ENCODE measurements around the gene UQCR11.
"Not testable (repeated sequence)": the region's sequence is repeated elsewhere in the genome, so short reads cannot be mapped to it uniquely, and the experiment has no call there.

UQCR11 gene

GRCh38 chr19:1605236-1606137 is at the start of gene UQCR11:
Gene UQCR11 (minus strand): TSS chr19:1605462. CDS start chr19:1605409, 53 bp downstream.
- peak; percentile 96 for DNase-seq

- no peak for DNase-seq
Observed at GRCh38 chr19:1654178-1654792, 49.0 kb upstream of the UQCR11 start.

- no peak for DNase-seq
Observed at GRCh38 chr19:1653300-1653628, 48.0 kb upstream of the UQCR11 start.

DNA sequence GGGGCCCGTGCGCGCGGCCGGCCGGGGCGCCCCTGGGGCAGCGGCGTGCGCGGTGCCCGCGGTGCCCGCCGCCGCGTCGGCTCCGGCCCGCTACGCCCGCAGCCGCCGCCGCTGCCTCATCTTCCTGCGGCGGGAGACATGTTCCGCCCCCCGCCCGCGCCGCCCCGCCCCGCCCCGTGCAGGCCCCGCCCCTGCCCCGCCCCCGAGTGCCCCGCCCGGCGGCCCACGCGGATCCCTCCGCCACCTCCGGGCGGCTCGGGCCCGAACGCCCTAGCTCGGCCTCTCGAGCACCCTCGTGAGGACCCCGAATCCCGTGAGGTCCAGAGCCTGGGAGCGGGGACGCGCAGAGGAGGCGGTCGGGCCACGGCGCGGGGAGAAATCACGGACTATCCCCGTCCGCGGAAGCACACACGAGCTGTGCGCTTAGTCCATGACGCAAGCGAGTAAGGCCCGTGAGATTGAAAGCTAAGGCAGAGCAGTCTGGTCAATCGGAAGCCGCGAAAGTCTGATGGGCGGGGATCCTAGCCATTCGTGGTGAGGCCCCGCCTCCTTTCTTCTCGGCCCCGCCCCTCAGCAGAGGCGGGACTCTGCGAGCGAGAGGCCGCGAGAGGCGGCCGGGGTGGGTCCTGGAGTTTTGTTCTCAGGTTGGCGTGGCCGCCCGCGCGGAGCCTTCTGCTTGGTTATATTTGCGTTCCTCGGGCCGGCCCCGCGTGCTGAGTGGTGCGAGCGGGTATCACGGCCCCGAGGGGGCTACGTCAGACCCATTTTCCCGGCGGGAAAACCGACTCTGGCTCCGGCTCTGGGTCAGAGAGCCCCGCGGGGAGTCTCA is 47.4 kb upstream of the UQCR11 start, which contains the start of gene TCF3:
Gene TCF3 (minus strand): TSS at position 145 of the 829 bp plus-strand sequence. CDS start 2,367 bp downstream, outside the sequence.
- peak; percentile 99 for DNase-seq

DNA sequence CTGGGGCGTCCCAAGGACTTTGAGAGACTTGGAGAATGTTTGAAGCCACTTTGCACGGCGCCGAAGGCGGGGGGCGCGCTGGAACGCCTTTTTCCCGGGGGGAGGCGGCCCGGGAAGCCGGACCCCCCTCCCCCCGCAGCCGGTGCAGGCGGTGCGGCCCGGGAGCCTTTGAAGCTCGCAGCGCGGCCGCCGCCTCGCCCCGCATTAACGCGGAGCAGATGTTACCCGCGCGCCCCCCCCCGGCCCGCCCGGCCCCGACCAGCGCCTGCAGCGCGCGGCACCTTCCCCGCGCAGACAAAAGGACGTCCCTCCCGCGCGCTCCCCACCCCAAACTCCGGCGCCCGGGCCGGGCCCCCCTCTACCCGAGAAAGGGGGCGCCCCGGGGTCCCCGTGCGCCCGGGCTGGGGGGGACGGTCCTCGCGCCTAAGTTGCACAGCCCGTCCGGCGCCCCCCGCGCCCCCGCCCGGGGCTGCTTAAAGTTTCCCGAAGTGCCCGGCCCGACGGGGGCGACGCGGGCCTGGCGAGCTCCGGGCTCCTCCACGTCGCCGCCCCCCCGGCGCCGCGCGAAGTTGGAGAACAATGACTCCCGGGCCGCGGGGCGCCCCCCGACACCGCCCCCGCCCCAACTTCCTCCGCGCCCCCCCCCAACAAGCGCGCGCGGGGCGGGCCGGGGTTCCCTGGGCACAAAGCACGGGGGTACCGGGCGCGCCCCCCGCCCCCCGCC is 46.5 kb upstream of the UQCR11 start:
- DNase-seq = peak; percentile 27

GRCh38 chr19:1650650-1651567 is 45.6 kb upstream of the UQCR11 start:
- DNase-seq = peak; percentile 17

DNA sequence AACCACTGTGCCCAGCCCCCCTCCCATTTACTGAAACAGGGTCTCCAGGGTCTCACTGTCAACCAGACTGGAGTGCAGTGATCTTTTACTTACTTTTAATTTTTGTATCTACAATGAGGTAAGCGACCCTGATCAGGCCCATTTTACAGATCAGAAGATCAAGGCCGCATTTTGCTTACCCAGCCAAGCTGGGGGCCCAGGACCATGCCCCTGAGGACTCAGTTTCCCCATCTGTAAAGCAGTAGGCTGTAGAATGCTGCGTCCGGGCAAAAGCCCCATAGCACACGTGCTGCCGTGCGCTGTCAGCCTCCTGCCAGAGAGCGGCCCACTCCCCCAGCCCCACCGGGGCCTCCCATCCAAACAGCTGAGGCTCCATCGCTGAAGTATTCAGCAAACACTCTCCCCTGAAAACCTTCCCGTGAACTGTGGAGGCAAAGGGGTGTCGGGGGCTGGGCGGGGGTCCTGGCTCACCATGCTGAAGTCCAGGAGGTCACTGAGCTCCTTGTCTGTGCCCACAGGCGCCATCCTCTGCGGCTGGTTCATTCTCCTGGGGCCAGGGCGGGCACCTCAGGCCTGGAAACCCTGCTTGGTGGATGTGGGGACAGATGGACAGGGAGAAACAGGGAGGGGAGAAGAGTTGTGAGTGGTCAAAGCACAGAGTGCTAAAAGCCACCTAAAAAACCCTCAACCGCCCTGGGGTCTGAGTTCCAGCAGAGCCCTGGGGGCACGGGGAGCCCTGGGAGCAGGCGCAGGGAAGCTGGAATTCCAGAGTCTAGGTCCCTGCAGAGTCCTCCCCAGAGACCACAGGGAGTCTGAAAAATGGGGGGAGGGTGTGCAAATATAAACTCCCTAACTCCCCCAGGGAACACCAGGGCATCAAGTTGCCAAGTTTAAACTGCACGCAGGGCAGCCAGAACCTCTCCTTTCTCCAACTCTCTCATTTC is 44.7 kb upstream of the UQCR11 start:
- peak; percentile 14 for DNase-seq

- no peak for DNase-seq
Observed at GRCh38 chr19:1648920-1649541, 43.8 kb upstream of the UQCR11 start.

DNA sequence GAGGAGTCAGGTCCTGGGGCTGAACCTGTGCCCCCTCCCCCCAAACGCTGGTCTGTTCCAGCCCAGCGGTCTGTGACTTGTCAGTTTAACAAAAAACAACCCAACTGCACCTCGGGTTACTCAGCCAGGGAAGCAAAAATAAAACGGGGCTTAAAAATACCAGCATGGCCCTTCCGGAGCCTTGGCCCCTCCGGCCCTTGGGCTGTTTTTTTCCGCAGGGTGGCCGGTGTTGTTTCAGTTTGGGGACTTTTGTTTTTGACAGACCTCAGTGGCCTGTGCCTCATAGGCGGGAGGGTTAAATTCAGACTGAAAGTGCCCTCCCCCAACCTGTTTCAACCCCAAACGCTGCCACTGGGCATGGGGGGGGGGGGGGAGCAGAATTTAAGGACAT is 43.2 kb upstream of the UQCR11 start:
- DNase-seq = no peak

DNA sequence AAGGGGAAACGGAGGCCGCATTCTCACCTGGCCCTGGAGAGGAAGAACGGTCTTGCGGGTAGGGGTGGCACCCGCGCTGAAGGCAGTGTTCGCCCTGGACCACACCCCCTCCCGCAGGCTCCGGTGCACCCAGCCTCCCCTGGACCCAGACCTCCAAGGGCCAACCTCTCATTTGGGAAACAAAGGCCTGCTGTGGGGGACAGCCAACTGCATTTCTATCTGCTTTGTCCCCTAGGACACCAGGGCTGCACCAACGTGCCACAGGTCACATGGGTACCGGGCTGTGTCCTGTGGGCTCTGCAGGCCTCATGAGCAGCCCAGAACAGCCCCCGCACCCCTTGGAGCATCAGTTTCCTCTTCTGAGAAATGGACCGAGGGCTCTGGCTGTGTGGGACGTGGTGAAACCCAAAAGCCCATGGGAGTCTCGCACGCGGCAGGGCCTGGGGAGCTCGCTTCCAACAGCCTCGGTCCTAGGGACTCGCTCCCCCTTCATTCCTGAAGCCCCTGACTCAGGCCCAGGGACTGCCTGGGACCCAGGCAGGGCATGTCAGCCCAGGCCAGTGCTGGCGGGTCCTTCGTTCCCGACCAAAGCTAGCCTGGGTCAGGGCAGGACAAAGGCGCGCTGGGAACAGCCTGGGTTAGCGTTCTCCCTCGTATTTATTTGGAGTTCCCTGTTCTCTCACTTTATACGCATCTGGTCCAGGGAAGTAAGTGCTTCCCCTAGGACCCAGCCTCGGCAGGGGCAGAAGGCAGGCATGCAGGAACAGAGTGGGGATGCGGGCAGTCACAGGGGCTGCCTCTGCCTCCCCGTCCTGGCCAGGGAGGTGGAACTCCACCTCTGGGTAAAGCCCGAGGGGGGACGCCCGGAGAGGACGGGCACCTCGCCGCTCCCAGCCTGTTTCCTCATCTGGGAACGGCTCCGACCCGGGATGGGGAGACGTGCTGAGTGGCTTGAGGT is 42.5 kb upstream of the UQCR11 start:
- DNase-seq = no peak

GRCh38 chr19:1646659-1647453 is 41.6 kb upstream of the UQCR11 start:
- no peak for DNase-seq

DNA sequence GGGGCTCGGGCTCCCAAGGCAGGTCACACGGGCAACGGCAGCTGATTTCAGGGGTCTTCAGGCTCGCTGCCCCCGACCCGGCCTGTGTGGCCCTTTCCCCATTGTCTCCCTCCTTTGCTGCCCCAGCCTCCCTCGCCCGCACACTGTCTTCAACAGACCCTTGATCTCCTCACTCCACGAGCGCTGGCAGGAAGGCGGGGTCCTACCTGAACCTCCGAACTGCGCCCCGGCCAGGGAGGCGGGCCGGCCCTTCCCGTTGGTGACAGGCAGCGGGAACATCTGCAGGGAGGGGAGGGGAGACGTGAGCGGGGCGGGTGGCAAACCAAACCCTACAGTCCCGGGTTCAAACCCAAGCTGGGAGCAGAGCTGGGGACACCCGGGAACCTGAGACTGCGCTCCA is 40.9 kb upstream of the UQCR11 start:
- DNase-seq = no peak

- no peak for DNase-seq
Observed at GRCh38 chr19:1645299-1645698, 40.0 kb upstream of the UQCR11 start.

DNA sequence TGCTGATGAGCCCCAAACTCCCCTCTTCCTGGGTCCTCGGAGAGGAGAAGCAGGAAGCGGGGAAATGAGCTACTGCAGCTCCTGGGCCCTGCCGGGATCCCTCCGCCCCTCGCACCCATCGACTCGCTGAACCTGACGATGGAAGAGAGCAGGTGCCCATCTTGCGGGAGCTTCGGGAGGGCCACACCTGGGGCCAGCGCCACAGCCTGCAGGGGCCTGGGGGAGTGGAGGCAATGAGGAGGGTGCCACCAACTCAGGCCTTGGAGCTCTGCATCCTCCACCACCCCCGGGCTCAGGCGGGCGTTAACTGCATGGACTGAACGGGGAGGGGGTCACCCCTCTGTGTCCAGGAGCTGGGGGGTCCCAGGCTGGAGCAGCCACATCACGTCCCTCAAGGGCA is 38.8 kb upstream of the UQCR11 start:
- no peak for DNase-seq

DNA sequence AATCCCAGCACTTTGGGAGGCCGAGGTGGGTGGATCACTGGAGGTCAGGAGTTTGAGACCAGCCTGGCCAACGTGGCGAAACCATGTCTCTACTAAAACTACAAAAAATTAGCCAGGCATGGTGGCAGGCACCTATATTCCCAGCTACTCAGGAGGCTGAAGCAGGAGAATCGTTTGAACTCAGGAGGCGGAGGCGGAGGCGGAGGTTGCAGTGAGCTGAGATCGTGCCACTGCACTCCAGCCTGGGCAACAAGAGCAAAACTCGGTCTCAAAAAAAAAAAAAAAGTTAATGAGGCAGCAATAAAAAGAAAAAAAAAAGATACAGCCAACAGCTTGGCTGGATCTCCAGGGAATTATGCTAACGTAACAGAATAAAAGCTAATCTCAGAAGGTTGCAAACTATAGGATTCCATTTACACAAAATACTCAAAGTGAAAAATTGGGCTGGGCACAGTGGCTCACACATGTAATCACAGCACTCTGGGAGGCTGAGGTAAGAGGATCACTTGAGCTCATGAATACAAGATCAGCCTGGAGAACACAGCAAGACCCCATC is 35.7 kb upstream of the UQCR11 start:
- not testable (repeated sequence) for DNase-seq

DNA sequence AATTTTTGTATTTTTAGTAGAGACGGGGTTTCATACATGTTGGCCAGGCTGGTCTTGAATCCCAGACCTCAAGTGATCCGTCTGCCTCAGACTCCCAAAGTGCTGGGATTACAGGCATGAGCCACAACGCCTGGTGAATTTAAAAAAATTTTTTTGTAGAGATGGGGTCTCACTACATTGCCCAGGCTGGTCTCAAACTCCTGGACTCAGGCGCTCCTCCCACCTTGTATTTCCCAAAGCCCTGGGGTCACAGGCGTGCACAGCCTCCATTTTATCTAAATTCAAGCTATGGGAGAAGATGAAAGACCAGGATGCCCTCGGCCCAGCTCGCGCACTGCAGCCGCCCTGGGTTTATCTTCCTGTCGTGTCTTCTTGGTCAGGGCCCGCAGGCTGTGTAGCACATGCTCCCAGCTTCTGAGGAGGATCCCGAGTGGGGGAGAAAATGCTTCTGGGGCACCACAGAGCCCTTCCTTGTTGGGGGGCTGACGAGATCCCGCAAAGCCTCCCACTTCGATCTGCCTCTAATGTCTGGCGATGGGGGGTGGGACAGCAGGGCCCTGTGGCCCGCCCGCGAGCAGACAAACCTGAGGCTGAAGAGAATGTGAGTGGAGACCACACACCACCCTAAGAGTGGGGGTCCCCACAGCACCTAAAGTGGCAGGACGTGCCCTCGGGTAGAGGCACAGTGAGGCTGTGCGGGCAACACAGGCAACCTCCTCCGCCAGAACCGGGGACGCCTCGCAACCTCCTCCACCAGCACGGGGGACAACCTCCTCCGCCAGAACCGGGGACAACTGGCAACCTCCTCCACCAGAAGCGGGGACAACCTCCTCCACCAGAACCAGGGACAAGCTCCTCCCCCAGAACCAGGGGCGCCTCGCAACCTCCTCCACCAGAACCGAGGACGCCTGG is 31.3 kb upstream of the UQCR11 start:
- no peak for DNase-seq

GRCh38 chr19:1634938-1635243 is 29.6 kb upstream of the UQCR11 start:
- DNase-seq = no peak

All from fibroblast of upper back skin (primary cell).